Measurements from ENCODE around the gene TM9SF3.

DNA sequence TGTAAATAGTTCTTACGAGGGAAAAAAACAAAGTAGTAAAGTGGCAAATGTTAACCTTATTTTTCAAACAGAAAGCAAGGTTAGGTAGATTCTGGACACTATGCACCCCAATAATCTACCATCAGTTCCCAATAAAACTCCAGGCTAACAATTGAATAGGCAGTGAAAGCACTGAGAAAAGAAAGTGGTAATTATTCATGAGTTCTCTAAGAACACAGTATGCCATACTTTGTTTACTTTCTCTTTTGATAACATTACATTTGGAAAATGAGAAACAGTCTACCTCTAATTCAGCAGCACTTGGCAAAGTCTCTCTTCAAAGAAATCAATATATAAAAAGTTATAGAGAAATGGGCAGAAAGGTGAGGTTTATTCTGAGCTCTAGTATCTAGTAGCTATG lies 18.4 kb downstream of the TM9SF3 start:
- TF ChIP-seq, protein P1, sequence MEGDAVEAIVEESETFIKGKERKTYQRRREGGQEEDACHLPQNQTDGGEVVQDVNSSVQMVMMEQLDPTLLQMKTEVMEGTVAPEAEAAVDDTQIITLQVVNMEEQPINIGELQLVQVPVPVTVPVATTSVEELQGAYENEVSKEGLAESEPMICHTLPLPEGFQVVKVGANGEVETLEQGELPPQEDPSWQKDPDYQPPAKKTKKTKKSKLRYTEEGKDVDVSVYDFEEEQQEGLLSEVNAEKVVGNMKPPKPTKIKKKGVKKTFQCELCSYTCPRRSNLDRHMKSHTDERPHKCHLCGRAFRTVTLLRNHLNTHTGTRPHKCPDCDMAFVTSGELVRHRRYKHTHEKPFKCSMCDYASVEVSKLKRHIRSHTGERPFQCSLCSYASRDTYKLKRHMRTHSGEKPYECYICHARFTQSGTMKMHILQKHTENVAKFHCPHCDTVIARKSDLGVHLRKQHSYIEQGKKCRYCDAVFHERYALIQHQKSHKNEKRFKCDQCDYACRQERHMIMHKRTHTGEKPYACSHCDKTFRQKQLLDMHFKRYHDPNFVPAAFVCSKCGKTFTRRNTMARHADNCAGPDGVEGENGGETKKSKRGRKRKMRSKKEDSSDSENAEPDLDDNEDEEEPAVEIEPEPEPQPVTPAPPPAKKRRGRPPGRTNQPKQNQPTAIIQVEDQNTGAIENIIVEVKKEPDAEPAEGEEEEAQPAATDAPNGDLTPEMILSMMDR (IDR thresholded peaks at IDR 0.05; ENCODE audit: low read length): no peak
- TF ChIP-seq EZH2 (optimal IDR thresholded peaks at IDR 0.05; ENCODE audit: low read depth, low read length) (no peak), EZH2phosphoT487 (IDR thresholded peaks at IDR 0.05; ENCODE audit: low read length) (no peak)

Data from MM.1S (cell line).